ENCODE measurements around the gene PTPRN2.

PTPRN2 gene

DNA sequence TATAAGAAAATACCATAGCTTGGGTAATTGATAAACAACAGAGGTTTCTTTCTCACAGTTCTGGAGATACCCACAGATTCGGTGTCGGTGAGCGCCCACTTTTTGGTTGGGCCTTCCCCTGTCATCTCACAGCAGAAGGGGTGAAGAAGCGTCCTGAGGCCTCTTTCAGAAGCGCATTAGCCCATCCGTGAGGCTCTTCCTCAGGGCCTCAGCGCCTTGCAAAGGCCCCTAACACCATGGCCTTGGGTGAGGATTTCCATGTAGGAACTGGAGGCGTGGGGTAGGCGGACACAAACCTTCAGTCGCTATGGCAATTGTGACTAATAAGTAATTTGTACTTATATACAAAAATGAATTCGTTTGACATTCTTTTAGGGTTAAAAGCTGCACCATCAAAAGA lies 316.0 kb downstream of the PTPRN2 start:
- TF ChIP-seq, protein P1, sequence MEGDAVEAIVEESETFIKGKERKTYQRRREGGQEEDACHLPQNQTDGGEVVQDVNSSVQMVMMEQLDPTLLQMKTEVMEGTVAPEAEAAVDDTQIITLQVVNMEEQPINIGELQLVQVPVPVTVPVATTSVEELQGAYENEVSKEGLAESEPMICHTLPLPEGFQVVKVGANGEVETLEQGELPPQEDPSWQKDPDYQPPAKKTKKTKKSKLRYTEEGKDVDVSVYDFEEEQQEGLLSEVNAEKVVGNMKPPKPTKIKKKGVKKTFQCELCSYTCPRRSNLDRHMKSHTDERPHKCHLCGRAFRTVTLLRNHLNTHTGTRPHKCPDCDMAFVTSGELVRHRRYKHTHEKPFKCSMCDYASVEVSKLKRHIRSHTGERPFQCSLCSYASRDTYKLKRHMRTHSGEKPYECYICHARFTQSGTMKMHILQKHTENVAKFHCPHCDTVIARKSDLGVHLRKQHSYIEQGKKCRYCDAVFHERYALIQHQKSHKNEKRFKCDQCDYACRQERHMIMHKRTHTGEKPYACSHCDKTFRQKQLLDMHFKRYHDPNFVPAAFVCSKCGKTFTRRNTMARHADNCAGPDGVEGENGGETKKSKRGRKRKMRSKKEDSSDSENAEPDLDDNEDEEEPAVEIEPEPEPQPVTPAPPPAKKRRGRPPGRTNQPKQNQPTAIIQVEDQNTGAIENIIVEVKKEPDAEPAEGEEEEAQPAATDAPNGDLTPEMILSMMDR (IDR thresholded peaks at IDR 0.05; ENCODE audit: borderline replicate concordance, control extremely low read depth, extremely low read depth, insufficient read depth, missing control alignments): no peak
- DNase-seq (ENCODE audit: low spot score): no peak
- in situ Hi-C loops (cut with MboI; ENCODE audit: low sequenced_read_pairs, unreplicated experiment): no loop called here

DNA sequence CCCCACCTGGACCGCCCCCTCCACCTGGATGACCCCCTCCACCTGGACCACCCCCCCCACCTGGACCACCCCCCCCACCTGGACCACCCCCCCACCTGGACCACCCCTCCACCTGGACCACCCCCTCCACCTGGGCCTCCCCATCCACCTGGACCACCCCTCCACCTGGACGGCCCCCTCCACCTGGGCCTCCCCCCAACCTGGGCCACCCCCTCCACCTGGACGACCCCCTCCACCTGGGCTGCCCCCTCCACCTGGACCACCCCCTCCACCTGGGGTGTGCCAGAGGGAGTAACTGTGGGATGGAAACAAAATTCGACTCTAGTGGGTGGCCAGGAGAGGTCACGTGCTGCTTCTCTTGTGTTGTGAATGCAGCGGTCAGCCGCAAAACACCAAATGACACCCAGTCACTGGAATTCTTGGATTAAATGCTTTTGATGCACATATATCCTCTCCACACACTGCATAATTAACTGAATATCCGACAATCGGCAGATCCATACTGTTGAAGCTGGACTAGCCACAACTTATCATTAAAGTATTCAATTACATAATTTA lies 316.7 kb downstream of the PTPRN2 start:
- TF ChIP-seq, protein P1 (IDR thresholded peaks at IDR 0.05; ENCODE audit: borderline replicate concordance, control extremely low read depth, extremely low read depth, insufficient read depth, missing control alignments): no peak
- no peak for DNase-seq (ENCODE audit: low spot score)
- in situ Hi-C loops (cut with MboI; ENCODE audit: low sequenced_read_pairs, unreplicated experiment): no loop called here

DNA sequence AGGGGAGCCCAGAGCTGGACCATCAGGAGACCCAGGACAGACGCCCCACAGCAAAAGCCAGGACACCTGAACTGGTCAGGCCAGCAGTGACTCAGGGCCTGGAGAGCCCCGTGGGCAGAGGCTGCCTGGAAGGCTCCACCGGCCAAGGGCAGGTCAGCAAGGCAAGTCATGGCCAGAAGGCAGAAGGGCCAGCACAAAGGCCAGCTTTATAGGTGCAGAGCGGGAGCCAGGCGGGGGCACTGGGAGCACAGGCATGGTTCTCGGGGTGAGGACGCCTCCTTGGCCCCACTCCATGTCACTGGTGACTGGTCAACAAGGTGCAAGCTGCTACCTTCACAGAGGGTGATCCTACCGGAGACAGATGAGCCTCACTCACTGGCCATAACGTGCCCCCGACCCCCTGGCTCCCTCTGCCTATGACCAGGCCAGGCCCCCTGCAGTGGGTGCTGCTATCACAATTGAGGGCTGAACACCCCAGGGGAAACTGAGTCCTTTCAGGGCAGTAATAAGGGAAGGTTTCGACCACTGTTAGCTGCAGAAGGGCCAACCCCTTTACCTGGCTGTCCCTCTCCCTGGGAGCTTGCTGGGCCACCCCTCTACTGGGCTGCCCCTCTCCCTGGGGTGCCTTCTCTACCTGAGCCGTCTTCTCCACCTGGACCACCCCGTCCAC lies 317.4 kb downstream of the PTPRN2 start:
- in situ Hi-C loops (cut with MboI; ENCODE audit: low sequenced_read_pairs, unreplicated experiment): no loop called here
- DNase-seq (ENCODE audit: low spot score): no peak
- TF ChIP-seq, protein P1 (IDR thresholded peaks at IDR 0.05; ENCODE audit: borderline replicate concordance, control extremely low read depth, extremely low read depth, insufficient read depth, missing control alignments): no peak

DNA sequence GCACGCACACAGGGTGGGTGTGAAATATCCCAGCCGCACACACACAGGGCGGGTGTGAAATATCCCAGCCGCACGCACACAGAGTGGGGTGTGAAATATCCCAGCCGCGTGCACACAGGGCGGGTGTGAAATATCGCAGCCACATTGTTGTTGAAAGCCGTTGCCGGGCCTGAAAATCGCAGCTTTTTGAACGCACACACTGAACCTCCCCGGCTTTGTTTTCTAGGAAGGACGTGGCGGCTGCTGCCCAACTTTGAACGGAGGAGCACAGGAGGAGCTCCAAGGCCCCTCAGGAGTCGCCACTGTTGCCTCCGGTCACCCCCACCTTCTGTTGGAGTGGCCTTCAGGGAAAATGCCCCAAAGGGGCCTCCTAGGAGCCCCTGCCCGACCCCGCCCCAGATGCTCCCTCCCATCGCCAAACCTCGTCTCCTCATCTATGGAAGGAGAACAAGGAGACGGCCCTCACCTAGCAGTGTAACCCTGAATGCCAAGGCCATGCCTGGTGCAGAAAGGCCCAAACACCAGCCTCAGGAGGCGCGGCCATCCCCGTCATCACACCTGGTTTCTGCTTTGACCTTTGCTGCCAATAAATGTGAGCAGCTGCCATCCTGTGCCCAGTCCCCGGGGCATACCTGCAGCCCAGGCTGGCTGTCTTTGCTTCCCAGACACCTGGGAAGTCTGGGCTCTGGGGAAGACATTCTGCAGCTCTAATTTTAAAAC lies 318.6 kb downstream of the PTPRN2 start:
- in situ Hi-C loops (cut with MboI; ENCODE audit: low sequenced_read_pairs, unreplicated experiment): no loop called here
- no peak for DNase-seq (ENCODE audit: low spot score)
- TF ChIP-seq, protein P1 (IDR thresholded peaks at IDR 0.05; ENCODE audit: borderline replicate concordance, control extremely low read depth, extremely low read depth, insufficient read depth, missing control alignments): no peak

DNA sequence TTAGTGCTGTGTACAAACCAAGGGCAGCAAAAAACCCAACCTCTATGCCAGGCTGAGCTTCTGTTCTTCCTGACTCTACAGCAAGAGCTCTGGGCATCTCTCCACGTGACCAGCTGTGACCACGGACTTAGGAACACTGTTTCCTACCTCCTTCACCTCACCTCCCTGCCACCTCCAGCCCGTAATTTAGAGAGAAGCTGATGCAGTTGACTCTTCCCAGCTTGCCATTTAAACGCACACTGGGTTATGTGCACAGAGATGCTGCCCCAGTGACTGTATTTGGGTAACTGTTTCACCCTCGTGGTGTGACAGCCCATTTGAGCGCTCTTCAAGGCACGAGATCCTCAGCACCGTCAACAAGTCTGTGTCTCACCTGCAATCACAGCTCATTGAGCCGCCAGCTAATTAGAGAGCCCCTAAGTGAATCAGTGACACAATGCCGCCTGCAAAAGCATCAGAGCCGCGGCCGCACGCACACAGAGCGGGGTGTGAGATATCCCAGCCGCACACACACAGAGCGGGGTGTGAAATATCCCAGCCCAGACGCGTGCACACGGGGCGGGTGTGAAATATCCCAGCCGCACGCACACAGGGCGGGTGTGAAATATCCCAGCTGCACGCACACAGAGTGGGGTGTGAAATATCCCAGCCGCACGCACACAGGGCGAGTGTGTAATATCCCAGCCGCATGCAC lies 319.7 kb downstream of the PTPRN2 start:
- in situ Hi-C loops (cut with MboI; ENCODE audit: low sequenced_read_pairs, unreplicated experiment): no loop called here
- TF ChIP-seq, protein P1 (IDR thresholded peaks at IDR 0.05; ENCODE audit: borderline replicate concordance, control extremely low read depth, extremely low read depth, insufficient read depth, missing control alignments): no peak

More for the DNA sequence above, 319.7 kb downstream of the PTPRN2 start:
- DNase-seq (ENCODE audit: low spot score): no peak
